ENCODE measurements around the gene PTPRG.

- TF ChIP-seq CTCF (IDR thresholded peaks at IDR 0.05) (no peak), POLR2A (IDR thresholded peaks at IDR 0.05) (no peak), POLR2AphosphoS5 (IDR thresholded peaks at IDR 0.05) (no peak), EP300 (IDR thresholded peaks at IDR 0.05) (no peak)
Observed at GRCh38 chr3:61591300-61591699, 29.9 kb downstream of the PTPRG start.

Data from suprapubic skin (tissue), 4 donors.